ENCODE results near the gene LYG2.

DNA sequence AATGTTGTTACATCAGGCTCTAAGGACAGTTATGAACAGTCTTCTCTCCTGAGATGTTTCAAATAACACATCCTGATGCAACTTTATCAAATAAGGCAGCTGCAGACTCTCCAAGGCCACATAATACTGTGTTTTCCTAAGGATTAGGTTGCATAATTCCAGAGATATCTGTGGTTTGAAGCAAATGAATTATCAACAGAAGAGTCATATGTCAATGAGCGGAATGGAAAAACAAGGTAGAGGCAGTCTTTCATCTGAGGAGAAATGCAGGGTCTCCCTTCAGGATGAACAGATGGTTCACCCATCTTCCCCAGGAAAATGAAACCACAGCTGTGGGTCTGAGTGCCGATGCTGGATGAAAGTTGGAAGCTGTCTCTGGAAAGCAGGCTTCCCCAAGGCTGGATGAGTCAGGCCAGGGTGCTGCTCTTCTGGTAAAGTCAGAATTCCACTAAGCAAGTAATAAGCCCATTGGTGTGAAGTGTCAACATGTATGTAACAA is 23.4 kb upstream of the LYG2 start:
- TF ChIP-seq, protein P1, sequence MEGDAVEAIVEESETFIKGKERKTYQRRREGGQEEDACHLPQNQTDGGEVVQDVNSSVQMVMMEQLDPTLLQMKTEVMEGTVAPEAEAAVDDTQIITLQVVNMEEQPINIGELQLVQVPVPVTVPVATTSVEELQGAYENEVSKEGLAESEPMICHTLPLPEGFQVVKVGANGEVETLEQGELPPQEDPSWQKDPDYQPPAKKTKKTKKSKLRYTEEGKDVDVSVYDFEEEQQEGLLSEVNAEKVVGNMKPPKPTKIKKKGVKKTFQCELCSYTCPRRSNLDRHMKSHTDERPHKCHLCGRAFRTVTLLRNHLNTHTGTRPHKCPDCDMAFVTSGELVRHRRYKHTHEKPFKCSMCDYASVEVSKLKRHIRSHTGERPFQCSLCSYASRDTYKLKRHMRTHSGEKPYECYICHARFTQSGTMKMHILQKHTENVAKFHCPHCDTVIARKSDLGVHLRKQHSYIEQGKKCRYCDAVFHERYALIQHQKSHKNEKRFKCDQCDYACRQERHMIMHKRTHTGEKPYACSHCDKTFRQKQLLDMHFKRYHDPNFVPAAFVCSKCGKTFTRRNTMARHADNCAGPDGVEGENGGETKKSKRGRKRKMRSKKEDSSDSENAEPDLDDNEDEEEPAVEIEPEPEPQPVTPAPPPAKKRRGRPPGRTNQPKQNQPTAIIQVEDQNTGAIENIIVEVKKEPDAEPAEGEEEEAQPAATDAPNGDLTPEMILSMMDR (IDR thresholded peaks at IDR 0.05) = no peak
- no peak for TF ChIP-seq POLR2A (IDR thresholded peaks at IDR 0.05)
